K562 (cell line): ENCODE data around the gene CRAT. TPM values are rescaled to one million over a fixed set of nuclear protein-coding genes. Genes with fewer than 3 reads are reported as not detected.
A peak's percentile ranks its signal among the peaks of the same experiment; 100 is the strongest.

ENCODE experiments used
- ASH1L ChIP-seq: fragments of 450-650 bp; IDR thresholded peaks from 2 replicates; pipeline ENCODE4 v1.6.1; 2018; ENCODE audit warnings: borderline replicate concordance, mild to moderate bottlenecking, low read depth; ENCODE audit not compliant: partially characterized antibody
- CAMTA2 ChIP-seq: fragments of 250-450 bp; sonication (Bioruptor Pico); conservative IDR thresholded peaks from 2 replicates; pipeline ENCODE4 v1.5.1; 2022
- CCAR2 ChIP-seq: fragments of 200-400 bp; formaldehyde crosslinking; IDR thresholded peaks from 2 replicates; pipeline ENCODE4 v1.6.1; 2017; ENCODE audit warnings: mild to moderate bottlenecking, low read depth, low read length
- CREM ChIP-seq: IDR thresholded peaks from 2 replicates; pipeline ENCODE4 v1.6.1; 2014; ENCODE audit warnings: antibody characterized with exemption, low read depth
- EGR1 ChIP-seq: fragments of 450-650 bp; conservative IDR thresholded peaks from 2 replicates; pipeline ENCODE4 v1.6.1; 2017; ENCODE audit warnings: mild to moderate bottlenecking
- FOXJ3 ChIP-seq: sonication (generic); formaldehyde crosslinking; IDR thresholded peaks from 2 replicates; pipeline ENCODE4 v1.4.0; 2020; ENCODE audit warnings: mild to moderate bottlenecking, missing genetic modification reagents
- GTF2A2 ChIP-seq: IDR thresholded peaks from 2 replicates; pipeline ENCODE4 v1.6.1; 2016; ENCODE audit warnings: mild to moderate bottlenecking, missing genetic modification characterization, missing compliant biosample characterization
- HBP1 ChIP-seq: fragments of 450-650 bp; formaldehyde crosslinking; IDR thresholded peaks from 2 replicates; pipeline ENCODE4 v1.4.0; 2022; ENCODE audit warnings: missing genetic modification characterization
- KLF16 ChIP-seq: IDR thresholded peaks from 2 replicates; pipeline ENCODE4 v1.6.1; 2016; ENCODE audit warnings: antibody characterized with exemption
- MEIS2 ChIP-seq: fragments of 450-650 bp; IDR thresholded peaks from 2 replicates; pipeline ENCODE4 v1.6.1; 2014; ENCODE audit warnings: mild to moderate bottlenecking; ENCODE audit not compliant: partially characterized antibody
- MYBL2 ChIP-seq, 2 experiments: fragments of 450-650 bp in 1 of 2; sonication (generic) in 1 of 2; formaldehyde crosslinking in 1 of 2; IDR thresholded peaks; 2 replicates each; pipeline versions ENCODE4 v1.6.1 to v1.8.1; 2017 to 2022; ENCODE audit warnings: borderline replicate concordance in 1 of 2, inconsistent platforms in 1 of 2, low read depth in 1 of 2, mild to moderate bottlenecking in 1 of 2, missing genetic modification reagents in 1 of 2, moderate library complexity in 1 of 2
- NCOA6 ChIP-seq: fragments of 450-650 bp; IDR thresholded peaks from 2 replicates; pipeline ENCODE4 v1.6.1; 2017; ENCODE audit warnings: mild to moderate bottlenecking
- RAD21 ChIP-seq, 2 experiments: fragments of 250-450 bp in 1 of 2; fragments of 450-650 bp in 1 of 2; sonication (Bioruptor Pico) in 1 of 2; formaldehyde crosslinking in 1 of 2; IDR thresholded peaks in 1 of 2; conservative IDR thresholded peaks in 1 of 2; 2 replicates each; pipeline versions ENCODE4 v1.4.0 to v1.8.0; 2020 to 2022; ENCODE audit warnings: mild to moderate bottlenecking in 2 of 2, moderate library complexity in 1 of 2
- RBM17 ChIP-seq: fragments of 200-400 bp; formaldehyde crosslinking; IDR thresholded peaks from 2 replicates; pipeline ENCODE4 v1.6.1; 2017; ENCODE audit warnings: low read depth, mild to moderate bottlenecking, low read length, borderline replicate concordance
- SAFB ChIP-seq: fragments of 200-400 bp; formaldehyde crosslinking; IDR thresholded peaks from 2 replicates; pipeline ENCODE4 v1.6.1; 2017; ENCODE audit warnings: low read depth, low read length, borderline replicate concordance
- SIX5 ChIP-seq, 2 experiments: IDR thresholded peaks; 2 replicates each; pipeline ENCODE4 v1.6.1; 2011; ENCODE audit warnings: low read length in 2 of 2, borderline replicate concordance in 1 of 2, low read depth in 1 of 2, mild to moderate bottlenecking in 1 of 2, moderate library complexity in 1 of 2; ENCODE audit not compliant: insufficient read depth in 1 of 2
- SMC3 ChIP-seq: conservative IDR thresholded peaks from 2 replicates; pipeline ENCODE4 v1.6.1; 2011; ENCODE audit warnings: low read depth, low read length, improper control_type of control experiment; ENCODE audit not compliant: insufficient read depth
- STAT5B ChIP-seq: fragments of 250-450 bp; sonication (Bioruptor Pico); IDR thresholded peaks from 2 replicates; pipeline ENCODE4 v1.8.0; 2021; ENCODE audit warnings: mild to moderate bottlenecking, inconsistent platforms
- TAF15 ChIP-seq: fragments of 200-400 bp; formaldehyde crosslinking; IDR thresholded peaks from 2 replicates; pipeline ENCODE4 v1.6.1; 2017; ENCODE audit warnings: mild to moderate bottlenecking, low read depth, low read length, moderate library complexity
- ZFP30 ChIP-seq: fragments of 250-450 bp; sonication (Bioruptor Pico); IDR thresholded peaks from 2 replicates; pipeline ENCODE4 v1.8.0; 2022; ENCODE audit warnings: moderate library complexity, mild to moderate bottlenecking, inconsistent platforms, borderline replicate concordance
- ZNF133 ChIP-seq: fragments of 250-450 bp; sonication (Bioruptor Pico); IDR thresholded peaks from 2 replicates; pipeline ENCODE4 v1.4.0; 2020; ENCODE audit warnings: mild to moderate bottlenecking
- ZNF644 ChIP-seq: fragments of 200-800 bp; sonication (Bioruptor generic); IDR thresholded peaks from 2 replicates; pipeline ENCODE4 v1.6.1; 2016; ENCODE audit warnings: low read depth, missing genetic modification characterization, missing compliant biosample characterization
- polyA plus RNA-seq, 8 experiments: library from polyadenylated mRNA; depleted of rRNA in 4 of 8; stranded (reverse) in 5 of 8; unstranded in 3 of 8; fragments of >200 nt; fragmentation: Nextera tagmentation in 2 of 8; fragmentation: Illumina TruSeq in 1 of 8; extraction: Ambion mirVana in 2 of 8; extraction: Trizol in 1 of 8; gene quantifications; 2 replicates each; pipeline versions ENCODE4 v1.2.1 to v1.2.3, GENCODE V29; 2011 to 2014; ENCODE audit warnings: inconsistent platforms in 1 of 8, missing spikeins in 1 of 8
- total RNA-seq, 7 experiments: library from RNA; depleted of rRNA in 6 of 7; stranded (reverse); fragments of >200 nt in 6 of 7; fragmentation: Illumina TruSeq in 2 of 7; extraction: Trizol in 2 of 7; gene quantifications; 2 replicates each; pipeline versions ENCODE4 v1.2.1 to v1.2.3, GENCODE V29; 2011 to 2021; ENCODE audit warnings: low replicate concordance in 1 of 7
- TF ChIP-seq, protein P1 (sequence below): sonication (generic); formaldehyde crosslinking; IDR thresholded peaks from 2 replicates; pipeline ENCODE4 v1.8.0; 2022; ENCODE audit warnings: mild to moderate bottlenecking, missing genetic modification reagents
- TF ChIP-seq, protein P2 (sequence below): sonication (generic); formaldehyde crosslinking; IDR thresholded peaks from 2 replicates; pipeline ENCODE4 v1.8.0; 2023; ENCODE audit warnings: mild to moderate bottlenecking, missing genetic modification reagents

The CRAT gene
- total and polyA plus RNA-seq, 9 of the 15 experiments (the other 6 are each of a cell fraction or from before 2014, with no cell fraction given) = 0.20 to 13.8 (median 5.4) TPM

- TF ChIP-seq SAFB (no peak), ASH1L (no peak), EGR1 (peak; percentile 26; the same call in 1 of the 2 replicates), HBP1 (CRISPR knock-in tag) (peak; percentile 87; the same call in 1 of the 2 replicates), CCAR2 (no peak), MEIS2 (no peak), STAT5B (no peak), FOXJ3 (CRISPR knock-in tag) (no peak), SMC3 (0 out of 2 replicates have a peak, but pooled peaks have one; percentile 6), KLF16 (peak; percentile 99), RBM17 (no peak), RAD21 (CRISPR knock-in tag; conservative IDR thresholded peaks at IDR 0.05 in 1 of 2, IDR thresholded peaks at IDR 0.05 in 1 of 2) (peak in 1 of 2 experiments; percentile 18; a peak in 1 of 4 replicates), ZNF133 (CRISPR knock-in tag) (no peak), ZNF644 (tag) (peak; percentile 96), CAMTA2 (CRISPR knock-in tag) (no peak), TAF15 (no peak), MYBL2 (IDR thresholded peaks at IDR 0.05; ENCODE audit: low read depth) (no peak), MYBL2 (CRISPR knock-in tag; IDR thresholded peaks at IDR 0.05; ENCODE audit: borderline replicate concordance) (no peak), ZFP30 (CRISPR knock-in tag) (no peak), GTF2A2 (tag) (no peak), CREM (peak; percentile 88), SIX5 (IDR thresholded peaks at IDR 0.05; ENCODE audit: borderline replicate concordance in 1 of 2, insufficient read depth in 1 of 2, low read depth in 1 of 2, low read length in 2 of 2) (no peak), NCOA6 (no peak)
- TF ChIP-seq, protein P1, sequence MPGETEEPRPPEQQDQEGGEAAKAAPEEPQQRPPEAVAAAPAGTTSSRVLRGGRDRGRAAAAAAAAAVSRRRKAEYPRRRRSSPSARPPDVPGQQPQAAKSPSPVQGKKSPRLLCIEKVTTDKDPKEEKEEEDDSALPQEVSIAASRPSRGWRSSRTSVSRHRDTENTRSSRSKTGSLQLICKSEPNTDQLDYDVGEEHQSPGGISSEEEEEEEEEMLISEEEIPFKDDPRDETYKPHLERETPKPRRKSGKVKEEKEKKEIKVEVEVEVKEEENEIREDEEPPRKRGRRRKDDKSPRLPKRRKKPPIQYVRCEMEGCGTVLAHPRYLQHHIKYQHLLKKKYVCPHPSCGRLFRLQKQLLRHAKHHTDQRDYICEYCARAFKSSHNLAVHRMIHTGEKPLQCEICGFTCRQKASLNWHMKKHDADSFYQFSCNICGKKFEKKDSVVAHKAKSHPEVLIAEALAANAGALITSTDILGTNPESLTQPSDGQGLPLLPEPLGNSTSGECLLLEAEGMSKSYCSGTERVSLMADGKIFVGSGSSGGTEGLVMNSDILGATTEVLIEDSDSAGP (CRISPR knock-in tag) = peak; percentile 52; the same call in 1 of the 2 replicates
- TF ChIP-seq, protein P2, sequence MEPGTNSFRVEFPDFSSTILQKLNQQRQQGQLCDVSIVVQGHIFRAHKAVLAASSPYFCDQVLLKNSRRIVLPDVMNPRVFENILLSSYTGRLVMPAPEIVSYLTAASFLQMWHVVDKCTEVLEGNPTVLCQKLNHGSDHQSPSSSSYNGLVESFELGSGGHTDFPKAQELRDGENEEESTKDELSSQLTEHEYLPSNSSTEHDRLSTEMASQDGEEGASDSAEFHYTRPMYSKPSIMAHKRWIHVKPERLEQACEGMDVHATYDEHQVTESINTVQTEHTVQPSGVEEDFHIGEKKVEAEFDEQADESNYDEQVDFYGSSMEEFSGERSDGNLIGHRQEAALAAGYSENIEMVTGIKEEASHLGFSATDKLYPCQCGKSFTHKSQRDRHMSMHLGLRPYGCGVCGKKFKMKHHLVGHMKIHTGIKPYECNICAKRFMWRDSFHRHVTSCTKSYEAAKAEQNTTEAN = no peak
Measured at GRCh38 chr9:129068990-129069861, 41.4 kb downstream of the CRAT start (continued).
